ENCODE results near the gene SRSF9. TPM values are rescaled to one million over a fixed set of nuclear protein-coding genes. Genes with fewer than 3 reads are reported as not detected.
"Not testable (repeated sequence)": the region's sequence is repeated elsewhere in the genome, so short reads cannot be mapped to it uniquely, and the experiment has no call there.

SRSF9 gene, protein sequence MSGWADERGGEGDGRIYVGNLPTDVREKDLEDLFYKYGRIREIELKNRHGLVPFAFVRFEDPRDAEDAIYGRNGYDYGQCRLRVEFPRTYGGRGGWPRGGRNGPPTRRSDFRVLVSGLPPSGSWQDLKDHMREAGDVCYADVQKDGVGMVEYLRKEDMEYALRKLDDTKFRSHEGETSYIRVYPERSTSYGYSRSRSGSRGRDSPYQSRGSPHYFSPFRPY
- 155 TPM for total RNA-seq

GRCh38 chr12:120469450-120470149, at the start of gene SRSF9:
Gene SRSF9, minus strand, starts transcription at chr12:120469748. Its CDS starts 139 bp downstream, at chr12:120469609.
- DNase-seq (ENCODE audit: low spot score) = peak; percentile 95

DNA sequence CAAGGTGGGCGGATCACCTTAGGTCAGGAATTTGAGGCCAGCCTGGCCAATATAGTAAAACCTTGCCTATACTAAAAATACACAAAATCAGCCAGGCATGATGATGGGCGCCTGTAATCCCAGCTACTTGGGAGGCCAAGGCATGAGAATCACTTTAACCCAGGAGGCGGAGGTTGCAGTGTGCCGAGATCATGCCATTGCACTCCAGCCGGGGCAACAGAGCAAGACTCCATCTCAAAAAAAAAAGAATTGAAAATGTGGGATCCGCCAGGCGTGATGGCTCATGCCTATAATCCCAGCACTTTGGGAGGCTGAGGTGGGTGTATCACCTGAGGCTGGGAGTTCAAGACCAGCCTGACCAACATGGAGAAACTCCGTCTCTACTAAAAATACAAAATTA, 49.8 kb upstream of the SRSF9 start:
- not testable (repeated sequence) for DNase-seq (ENCODE audit: low spot score)

DNA sequence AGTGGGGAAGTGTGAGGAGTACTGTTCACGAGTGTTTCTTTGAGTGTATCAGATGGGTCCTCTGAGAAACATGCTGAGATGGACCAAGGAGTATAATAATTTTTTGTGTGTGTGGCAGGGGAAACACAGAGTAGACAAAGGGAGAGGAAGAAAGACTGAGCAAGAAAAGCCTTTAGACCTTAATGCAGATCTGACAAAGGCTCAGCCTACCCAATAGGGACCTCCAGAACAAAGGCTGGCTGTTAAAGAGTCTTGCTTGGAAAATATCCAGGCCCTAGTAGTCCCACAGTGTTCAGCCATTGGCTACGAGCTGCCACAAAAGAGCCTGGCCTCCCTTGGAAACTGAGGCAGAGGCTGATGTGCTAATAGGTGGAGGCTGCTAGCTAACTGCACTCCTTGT, 45.9 kb upstream of the SRSF9 start:
- DNase-seq (ENCODE audit: low spot score) = no peak

DNA sequence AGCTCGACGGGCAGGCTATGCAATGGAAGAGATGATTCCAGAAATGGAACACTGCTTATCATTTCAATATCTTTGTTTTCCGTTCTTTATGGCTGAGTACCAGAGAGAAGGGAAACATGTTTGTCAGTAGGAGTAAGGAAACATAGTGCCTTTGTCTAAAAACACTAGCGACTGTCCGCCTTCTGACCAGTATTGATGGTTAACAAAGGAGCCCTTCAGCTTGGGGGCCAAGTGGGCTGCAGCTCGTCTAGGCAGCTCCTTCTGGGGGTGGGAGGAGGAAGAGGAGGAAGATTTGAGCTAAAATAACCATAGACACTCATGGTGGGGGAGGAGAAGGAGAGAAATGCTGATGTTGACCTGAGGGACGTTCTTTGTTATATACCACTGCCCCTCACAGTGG, 44.5 kb upstream of the SRSF9 start:
- DNase-seq (ENCODE audit: low spot score) = no peak

DNA sequence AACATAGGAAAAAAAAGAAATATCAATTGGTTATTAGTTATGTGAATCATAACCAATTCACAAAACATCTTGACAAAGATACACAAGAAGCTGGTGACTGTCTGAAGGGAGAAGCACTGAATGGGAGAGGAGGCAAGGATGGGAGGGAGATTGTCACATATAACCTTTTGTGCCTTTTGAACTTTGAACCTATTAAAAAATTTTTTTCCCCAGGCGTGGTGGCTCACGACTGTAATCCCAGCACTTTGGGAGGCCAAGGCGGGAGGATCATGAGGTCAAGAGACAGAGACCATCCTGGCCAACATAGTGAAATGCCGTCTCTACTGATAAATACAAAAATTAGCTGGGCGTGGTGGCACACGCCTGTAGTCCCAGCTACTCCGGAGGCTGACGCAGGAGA, 39.0 kb upstream of the SRSF9 start:
- no peak for DNase-seq (ENCODE audit: low spot score)

- no peak for DNase-seq (ENCODE audit: low spot score)
Observed at GRCh38 chr12:120504587-120504986, 35.0 kb upstream of the SRSF9 start.

DNA sequence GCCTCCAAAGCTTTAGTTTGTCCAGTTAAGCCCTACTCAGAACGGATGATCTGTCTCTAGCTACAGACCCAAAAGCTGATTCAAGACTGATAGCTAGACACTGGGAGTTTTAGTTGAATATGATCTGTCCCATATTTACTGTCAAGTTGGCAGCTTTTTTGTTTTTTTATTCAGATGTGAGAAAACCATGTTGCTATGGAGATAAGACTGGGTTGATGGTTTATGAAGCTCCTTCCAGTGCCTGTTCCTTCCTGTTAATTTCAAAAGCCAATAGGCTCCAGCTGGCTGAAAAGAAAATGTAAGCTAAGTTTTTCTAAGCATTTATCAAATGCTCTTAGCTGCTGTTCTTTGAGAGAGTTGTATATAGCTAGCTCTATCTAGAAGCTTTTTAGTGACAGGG, 31.0 kb upstream of the SRSF9 start:
- no peak for DNase-seq (ENCODE audit: low spot score)

GRCh38 chr12:120498870-120499515, 29.4 kb upstream of the SRSF9 start:
- DNase-seq (ENCODE audit: low spot score) = no peak

- DNase-seq (ENCODE audit: low spot score) = no peak
Observed at GRCh38 chr12:120497524-120498150, 28.1 kb upstream of the SRSF9 start.

GRCh38 chr12:120496413-120497340, 27.1 kb upstream of the SRSF9 start:
- peak; percentile 72 for DNase-seq (ENCODE audit: low spot score)

DNA sequence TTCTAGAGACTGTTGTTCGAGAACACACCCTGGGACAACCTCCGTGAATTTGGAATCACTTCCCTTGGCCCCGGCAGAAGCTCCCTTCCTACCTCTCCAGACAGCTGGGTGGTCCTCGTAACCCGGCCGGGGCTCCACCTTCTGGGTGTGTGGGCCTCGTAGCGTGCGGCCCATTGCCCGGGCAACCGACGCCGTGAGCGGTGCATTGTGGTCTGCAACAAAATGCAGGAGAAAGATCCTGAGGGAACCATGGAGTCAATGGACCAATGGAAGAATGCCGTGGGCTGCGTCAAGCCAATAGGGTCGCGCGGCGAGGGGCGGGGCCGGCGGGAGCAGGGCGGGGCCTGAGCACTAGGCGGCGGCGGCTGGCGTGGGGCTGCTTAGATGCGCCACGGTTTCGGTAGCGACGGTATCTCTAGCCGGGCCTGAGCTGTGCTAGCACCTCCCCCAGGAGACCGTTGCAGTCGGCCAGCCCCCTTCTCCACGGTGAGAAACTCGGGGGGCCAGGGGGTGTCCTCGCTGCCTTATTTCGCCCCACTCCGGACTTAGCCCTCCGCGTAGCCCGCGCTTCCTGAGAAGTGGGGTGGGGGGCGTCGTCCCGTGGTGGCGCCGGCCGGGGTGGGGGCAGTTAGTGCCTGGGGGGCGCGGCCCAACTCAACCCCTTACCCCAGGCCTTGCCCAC, 26.3 kb upstream of the SRSF9 start, which contains the start of gene DYNLL1:
DYNLL1 (plus strand) TSS at position 383 of the 682 bp plus-strand sequence. CDS start 309 bp downstream, outside the sequence.
- DNase-seq (ENCODE audit: low spot score) = peak; percentile 97

GRCh38 chr12:120495186-120495730, 25.7 kb upstream of the SRSF9 start:
- peak; percentile 47 for DNase-seq (ENCODE audit: low spot score)

DNA sequence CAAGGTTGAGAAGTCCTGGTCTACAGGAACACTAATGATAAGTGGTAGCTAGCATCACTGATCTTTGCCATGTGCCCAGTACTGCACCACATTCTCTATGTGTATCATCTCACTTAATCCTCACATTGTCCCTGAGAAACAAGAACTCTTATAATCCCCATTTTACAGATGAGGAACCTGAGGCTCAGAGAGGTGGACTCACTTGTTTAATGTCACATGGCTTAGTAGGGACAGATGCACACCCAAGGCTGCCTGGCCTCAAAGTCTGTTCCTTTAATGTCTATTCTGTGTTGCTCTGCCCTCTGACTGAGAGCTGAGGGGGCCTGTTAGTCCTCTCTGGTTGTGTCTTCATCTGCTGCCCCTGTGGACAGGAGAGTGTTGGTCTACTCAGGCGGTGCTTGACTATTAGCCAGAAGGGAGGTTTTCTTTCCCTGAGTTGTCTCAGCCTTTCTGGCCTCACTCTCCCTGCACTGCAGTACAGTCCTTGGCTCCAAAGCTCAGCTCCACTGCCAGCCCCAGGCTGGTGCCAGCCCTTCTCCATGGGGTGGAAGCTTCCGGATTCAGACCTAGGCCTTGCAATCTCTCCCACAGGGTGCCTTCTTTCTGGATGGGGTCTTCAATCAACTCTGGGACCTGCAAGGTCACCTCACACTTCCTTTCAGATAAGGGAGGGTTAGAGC, 21.4 kb upstream of the SRSF9 start:
- no peak for DNase-seq (ENCODE audit: low spot score)

GRCh38 chr12:120490325-120490724, 20.8 kb upstream of the SRSF9 start:
- no peak for DNase-seq (ENCODE audit: low spot score)

- DNase-seq (ENCODE audit: low spot score) = no peak
Observed at GRCh38 chr12:120489018-120489417, 19.5 kb upstream of the SRSF9 start.

DNA sequence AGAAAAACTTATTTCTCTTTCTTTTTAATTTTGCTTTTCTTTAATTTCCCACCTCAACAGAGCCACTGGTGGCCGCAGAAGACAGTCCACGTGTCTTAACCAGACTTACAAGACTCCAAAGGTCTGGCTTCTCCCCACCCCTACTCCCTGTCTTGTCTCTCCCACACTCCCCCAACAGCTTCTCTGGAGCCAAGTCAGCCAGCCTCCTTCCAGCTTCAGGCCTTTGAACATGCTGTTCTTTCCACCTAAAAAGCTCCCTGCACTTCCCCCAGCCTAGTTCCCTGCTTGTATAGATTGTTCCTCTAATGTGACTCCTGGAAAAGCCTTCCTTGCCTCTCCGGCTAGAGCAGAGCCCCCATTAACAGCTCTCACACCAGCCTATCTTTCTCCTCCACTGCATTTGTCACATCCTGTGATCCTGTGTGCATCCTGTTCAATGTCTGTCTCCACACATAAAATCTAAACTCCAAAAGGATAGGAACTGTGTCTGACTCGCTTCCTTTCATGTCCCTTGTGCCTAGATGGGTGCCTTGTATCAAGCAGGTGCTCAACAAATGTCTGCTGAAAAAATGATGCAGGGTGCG, 18.6 kb upstream of the SRSF9 start:
- DNase-seq (ENCODE audit: low spot score) = no peak

DNA sequence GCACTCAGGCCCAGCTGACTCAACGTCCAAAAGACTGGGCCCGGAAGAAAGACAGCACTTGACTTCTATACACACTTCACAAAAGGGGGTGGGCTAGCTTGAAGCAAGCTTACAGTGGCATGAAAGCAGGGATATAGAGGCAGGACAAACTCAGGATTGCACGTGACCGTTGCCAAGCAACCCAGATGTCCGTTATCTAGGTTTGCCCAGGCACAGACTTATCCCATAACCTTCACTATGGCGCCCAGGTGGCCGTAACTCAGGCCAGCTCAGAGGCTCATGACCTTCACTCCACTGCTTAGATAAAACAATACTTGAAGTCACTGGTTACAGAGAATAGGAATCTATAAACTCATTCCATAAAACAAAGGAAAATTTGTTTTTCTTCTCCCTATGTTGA, 18.0 kb upstream of the SRSF9 start:
- not testable (repeated sequence) for DNase-seq (ENCODE audit: low spot score)

GRCh38 chr12:120485961-120486881, 16.7 kb upstream of the SRSF9 start:
- DNase-seq (ENCODE audit: low spot score) = no peak
